ENCODE data around the gene AKT3. TPM values are rescaled to one million over a fixed set of nuclear protein-coding genes. Genes with fewer than 3 reads are reported as not detected.

AKT3 gene
- total and polyA plus RNA-seq, 2 of the 8 experiments (the other 6 are each of a cell fraction or from before 2014, with no cell fraction given): 6.0 to 36.4 TPM

- H3K79me2 ChIP-seq (ENCODE audit: control insufficient read depth in 1 of 2, insufficient read depth in 2 of 2, low read length in 2 of 2): no peaks in the 10 kb centered on the region
- POLR2A ChIA-PET (ENCODE audit: partially characterized antibody): no interaction called here
- H3K14ac ChIP-seq (ENCODE audit: insufficient read length): no peak overlapping the region
- no peak overlapping the region for H3K9ac ChIP-seq (replicated peaks in 1 of 4; ENCODE audit: extremely low read depth in 1 of 4, low read depth in 3 of 4, low read length in 3 of 4)
- H2BK12ac ChIP-seq (ENCODE audit: low read depth, low read length): no peak overlapping the region
- CTCF ChIA-PET (ENCODE audit: partially characterized antibody): interaction anchor here (1.3 kb wide), 1 partner anchor 13 kb away, joined by 3 read pairs; no protein-coding TSS in a partner anchor
- no peak overlapping the region for H3K18ac ChIP-seq (ENCODE audit: extremely low read depth, low read length)
- no peak overlapping the region for H4K91ac ChIP-seq (replicated peaks; ENCODE audit: insufficient read length, low read length)
- H3K4ac ChIP-seq (replicated peaks; ENCODE audit: insufficient read length, low read depth, low read length): no peak overlapping the region
- no peak overlapping the region for H4K8ac ChIP-seq (ENCODE audit: extremely low read depth, insufficient read depth, low read length)
- H3K79me1 ChIP-seq (ENCODE audit: low read depth, low read length): no peaks in the 10 kb centered on the region
- no peaks in the 10 kb centered on the region for H3K36me3 ChIP-seq (ENCODE audit: control insufficient read depth in 2 of 4, insufficient read depth in 4 of 4, low read length in 3 of 4)
- no peak overlapping the region for H3K56ac ChIP-seq (replicated peaks; ENCODE audit: insufficient read length, low read depth, low read length)
- no peak for TF ChIP-seq BCL11A (IDR thresholded peaks at IDR 0.05; ENCODE audit: low read depth in 2 of 2, low read length in 2 of 2)
- TF ChIP-seq GABPA (IDR thresholded peaks at IDR 0.05; ENCODE audit: borderline replicate concordance, insufficient read depth, low read length): no peak
- no peak for TF ChIP-seq KDM1A (IDR thresholded peaks at IDR 0.05; ENCODE audit: borderline replicate concordance, low read length)
- no peak overlapping the region for H4K5ac ChIP-seq (ENCODE audit: insufficient read length, low read depth, low read length)
- peaks cover 0 to 5% (median 2%) of the 10 kb centered on the region in 4 experiments; a peak in 2 of 7 replicates for H3K4me1 ChIP-seq (replicated peaks in 1 of 4; ENCODE audit: control insufficient read depth in 3 of 4, insufficient read depth in 4 of 4, low read length in 3 of 4)
- no peaks in the 10 kb centered on the region for H3K9me3 ChIP-seq (ENCODE audit: insufficient read depth in 2 of 2, low read depth in 1 of 2, low read length in 1 of 2)
- DNase-seq (ENCODE audit: low read depth in 1 of 2, low spot score in 2 of 2) (no peak), FAIRE-seq (no peak)
- no peak overlapping the region for H2AK5ac ChIP-seq (ENCODE audit: low read depth, low read length)
- no peaks in the 10 kb centered on the region for H4K20me1 ChIP-seq (replicated peaks in 1 of 2; ENCODE audit: control insufficient read depth in 1 of 2, insufficient read depth in 2 of 2, low read length in 2 of 2)
- WGBS, 2 experiments (ENCODE audit: extremely low coverage in 1 of 2, insufficient coverage in 1 of 2, insufficient read length in 1 of 2, insufficient replicate concordance in 2 of 2, low coverage in 1 of 2, low lambda C conversion rate in 2 of 2, missing lambda C conversion rate in 1 of 2): 84% methylated on average over 1 of the region's 1 CpG; no CpG with 5 or more reads in 1 of the 2 experiments
- no peak overlapping the region for H2BK120ac ChIP-seq (replicated peaks; ENCODE audit: low read depth, low read length)
- H2BK5ac ChIP-seq (ENCODE audit: low read depth, low read length): no peak overlapping the region
- H3K27ac ChIP-seq (ENCODE audit: low read depth, low read length): no peak overlapping the region
- no peaks in the 10 kb centered on the region for H3K27me3 ChIP-seq (replicated peaks in 1 of 4; ENCODE audit: control insufficient read depth in 3 of 4, extremely low read depth in 1 of 4, insufficient read depth in 3 of 4, low read length in 3 of 4)
- H3K4me3 ChIP-seq (ENCODE audit: extremely low read depth in 1 of 4, insufficient read depth in 2 of 4, low read depth in 3 of 4, low read length in 4 of 4): no peak overlapping the region
- no peaks in the 10 kb centered on the region for H3K23me2 ChIP-seq (ENCODE audit: low read depth, low read length)
- H2BK15ac ChIP-seq (ENCODE audit: low read length): no peak overlapping the region
- no peak overlapping the region for H3K23ac ChIP-seq (ENCODE audit: insufficient read length)
- no peak overlapping the region for H2AFZ ChIP-seq (ENCODE audit: low read length)
- H2BK20ac ChIP-seq (ENCODE audit: low read length): no peak overlapping the region
- H3K4me2 ChIP-seq (ENCODE audit: insufficient read depth in 1 of 2, low read depth in 2 of 2, low read length in 2 of 2): no peak overlapping the region
Measured at GRCh38 chr1:243718893-243719292, 131.2 kb downstream of the AKT3 start.

All from H1 (cell line).